ENCODE results near the gene GRM8.
"Not testable (repeated sequence)": the region's sequence is repeated elsewhere in the genome, so short reads cannot be mapped to it uniquely, and the experiment has no call there.

The GRM8 gene

DNA sequence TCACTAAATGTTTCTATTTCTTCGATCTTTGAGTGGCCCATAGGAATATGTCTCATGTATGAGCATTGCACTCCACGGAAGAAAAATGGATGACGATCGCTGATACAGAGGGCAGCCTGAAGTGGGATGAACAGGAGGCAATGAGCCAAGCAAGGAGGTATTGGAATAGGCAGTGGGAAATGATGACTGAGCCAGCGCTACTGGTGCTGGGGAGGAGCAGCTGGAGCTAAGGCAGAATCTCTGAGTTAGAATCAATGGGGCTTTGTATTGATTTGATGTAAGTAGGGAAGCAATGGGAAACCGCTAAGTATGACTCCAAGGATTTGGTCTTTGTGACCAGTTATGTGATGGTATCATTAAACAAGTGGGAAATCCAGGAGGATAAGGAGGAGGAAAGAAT lies 345.1 kb downstream of the GRM8 start:
- not testable (repeated sequence) for DNase-seq

DNA sequence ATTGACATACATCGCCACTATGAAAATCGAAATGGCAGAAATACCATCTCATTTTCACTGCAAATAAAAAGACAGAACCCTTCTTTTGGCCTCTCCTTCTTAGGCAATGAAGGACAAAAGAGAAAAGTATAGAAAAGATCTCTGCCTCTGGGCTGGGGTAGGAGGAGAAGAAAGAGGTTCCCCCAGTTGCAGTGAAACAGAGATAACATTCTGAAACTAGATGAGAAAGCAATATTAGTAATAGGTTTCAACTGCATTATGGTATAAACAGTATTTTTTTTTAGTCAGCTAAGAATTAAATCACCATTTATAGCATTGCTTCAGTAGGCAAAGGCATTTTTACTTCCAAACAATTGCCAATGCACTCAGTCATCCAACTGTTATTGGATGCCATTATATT lies 347.5 kb downstream of the GRM8 start:
- not testable (repeated sequence) for DNase-seq

GRCh38 chr7:126901041-126901765 lies 351.5 kb downstream of the GRM8 start:
- not testable (repeated sequence) for DNase-seq

- DNase-seq: not testable (repeated sequence)
Observed at GRCh38 chr7:126887980-126888379, 364.8 kb downstream of the GRM8 start.

DNA sequence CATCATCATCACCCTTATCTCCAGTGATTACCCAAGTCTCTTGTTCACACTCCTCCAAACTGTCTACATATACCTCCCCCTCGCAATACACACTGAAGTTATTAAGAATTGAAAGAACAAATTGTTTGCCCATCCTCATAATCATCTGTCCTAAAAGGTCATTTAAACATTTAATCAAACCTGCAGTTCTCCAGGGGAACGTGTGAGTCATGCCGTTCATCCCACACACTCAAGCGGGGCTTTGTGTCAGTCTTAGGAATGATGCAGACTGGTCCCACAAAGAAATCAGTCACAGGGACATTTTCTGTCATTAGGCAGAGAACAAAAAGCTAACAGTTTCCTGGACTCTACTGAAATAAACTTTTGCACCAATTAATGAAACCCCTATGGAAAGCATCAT lies 365.2 kb downstream of the GRM8 start:
- DNase-seq: not testable (repeated sequence)

GRCh38 chr7:126882730-126883129 lies 370.0 kb downstream of the GRM8 start:
- DNase-seq: not testable (repeated sequence)

GRCh38 chr7:126881908-126882307 lies 370.8 kb downstream of the GRM8 start:
- DNase-seq: not testable (repeated sequence)

- DNase-seq: no peak
Observed at GRCh38 chr7:126881315-126881714, 371.4 kb downstream of the GRM8 start.

GRCh38 chr7:126876536-126876935 lies 376.2 kb downstream of the GRM8 start:
- not testable (repeated sequence) for DNase-seq

DNA sequence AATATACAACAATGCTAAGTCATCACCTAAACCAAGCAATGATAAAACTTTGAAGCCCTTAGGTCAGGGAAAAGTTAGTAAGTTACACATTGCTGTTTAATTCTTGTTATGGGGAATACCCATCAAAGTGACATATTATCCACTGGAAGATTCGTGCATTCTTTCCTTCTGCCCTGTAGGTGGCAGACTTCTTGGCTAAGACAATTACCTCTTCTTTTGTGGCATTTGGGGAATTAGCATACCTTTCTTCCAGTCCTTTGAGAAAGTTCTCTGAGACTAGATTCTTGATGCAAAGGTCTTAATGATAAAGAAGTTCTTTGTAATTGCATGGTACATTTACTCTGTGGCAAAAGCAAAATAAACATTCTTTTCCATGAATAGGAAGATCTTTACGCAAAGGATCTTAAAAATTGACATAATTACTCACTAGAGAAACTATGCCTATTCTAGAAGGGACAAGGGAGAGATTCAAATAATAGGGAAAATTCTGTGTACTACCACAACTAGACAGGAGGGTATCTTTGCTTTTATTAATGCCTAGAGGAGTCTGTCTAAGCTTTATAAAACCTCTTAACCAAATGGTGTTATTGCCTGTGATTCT lies 395.9 kb downstream of the GRM8 start:
- DNase-seq: no peak

- DNase-seq: no peak
Observed at GRCh38 chr7:126845331-126845730, 407.4 kb downstream of the GRM8 start.

DNA sequence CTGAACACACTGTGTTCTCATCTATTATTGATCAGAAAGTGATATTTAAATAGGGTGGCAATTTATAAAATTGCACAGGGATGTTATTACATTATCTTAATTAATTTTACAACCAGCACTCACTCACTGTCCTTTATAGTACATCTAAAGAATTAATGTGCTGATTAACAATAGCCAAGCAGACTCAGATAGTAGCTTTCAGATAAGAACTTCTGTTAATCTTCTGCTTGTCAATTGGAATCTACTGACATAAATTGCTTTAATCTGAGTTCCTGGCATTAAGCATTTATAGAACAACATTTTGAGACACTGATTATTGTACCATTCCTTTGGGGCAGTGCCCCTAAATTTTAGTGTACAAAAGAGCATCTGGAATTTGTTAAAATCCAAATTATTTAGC lies 408.9 kb downstream of the GRM8 start:
- no peak for DNase-seq

GRCh38 chr7:126843336-126843735 lies 409.4 kb downstream of the GRM8 start:
- no peak for DNase-seq

DNA sequence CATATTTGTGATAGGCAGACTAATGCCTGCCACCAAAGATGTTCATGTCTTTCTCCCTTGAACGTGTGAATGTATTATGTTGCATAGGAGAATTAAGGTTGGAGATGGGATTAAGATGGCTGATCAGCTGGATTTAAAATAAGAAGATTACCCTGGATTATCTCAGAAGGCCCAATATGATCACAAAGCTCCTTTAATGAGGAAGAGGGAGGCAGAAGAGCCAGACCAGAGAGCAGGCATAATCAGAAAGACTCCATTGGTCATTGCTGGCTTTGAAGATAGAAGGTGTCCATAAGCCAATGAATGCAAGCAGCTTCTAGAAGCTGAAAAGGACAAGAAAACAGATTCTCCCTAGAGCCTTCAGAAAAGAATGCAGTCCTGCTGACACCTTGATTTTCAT lies 410.3 kb downstream of the GRM8 start:
- DNase-seq: no peak

DNA sequence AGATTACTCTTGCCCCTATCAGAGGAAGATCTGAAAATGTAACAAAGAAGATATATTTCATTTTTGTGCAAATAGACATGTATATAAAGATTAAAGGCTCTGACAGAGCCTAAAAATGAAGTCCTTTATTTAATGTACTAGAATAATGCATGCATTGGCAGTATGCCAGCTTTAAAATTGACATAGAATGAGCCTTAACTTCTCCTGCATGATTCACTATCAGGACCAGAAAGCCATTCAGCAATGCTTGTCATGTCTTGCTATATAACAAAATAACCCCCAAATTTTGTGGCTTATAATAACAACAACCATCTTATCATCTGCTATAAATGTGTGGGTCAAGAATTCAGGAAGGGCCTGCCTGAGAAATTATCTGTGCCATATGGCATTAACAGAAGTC lies 411.9 kb downstream of the GRM8 start:
- no peak for DNase-seq

- no peak for DNase-seq
Observed at GRCh38 chr7:126839624-126840023, 413.1 kb downstream of the GRM8 start.

DNA sequence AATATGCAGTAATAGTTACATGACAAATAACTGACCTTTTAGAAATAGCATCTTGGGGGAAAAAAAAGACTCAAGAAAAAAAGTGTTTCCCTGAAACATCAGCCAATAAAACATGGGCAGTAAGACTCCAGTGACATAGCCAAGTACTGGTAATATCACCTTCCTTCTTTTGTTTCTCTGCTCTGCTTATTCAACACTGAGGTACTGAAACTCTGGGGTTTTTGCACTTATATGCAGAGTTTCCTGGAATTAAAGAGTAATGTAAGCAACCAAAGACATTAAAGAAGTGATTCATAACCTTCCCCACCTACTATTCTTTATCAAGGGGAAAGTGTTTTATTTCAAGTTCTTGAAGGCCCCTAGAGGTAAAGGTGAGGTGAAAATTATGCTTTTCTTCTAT lies 414.5 kb downstream of the GRM8 start:
- no peak for DNase-seq

GRCh38 chr7:126831241-126831640 lies 421.5 kb downstream of the GRM8 start:
- not testable (repeated sequence) for DNase-seq

DNA sequence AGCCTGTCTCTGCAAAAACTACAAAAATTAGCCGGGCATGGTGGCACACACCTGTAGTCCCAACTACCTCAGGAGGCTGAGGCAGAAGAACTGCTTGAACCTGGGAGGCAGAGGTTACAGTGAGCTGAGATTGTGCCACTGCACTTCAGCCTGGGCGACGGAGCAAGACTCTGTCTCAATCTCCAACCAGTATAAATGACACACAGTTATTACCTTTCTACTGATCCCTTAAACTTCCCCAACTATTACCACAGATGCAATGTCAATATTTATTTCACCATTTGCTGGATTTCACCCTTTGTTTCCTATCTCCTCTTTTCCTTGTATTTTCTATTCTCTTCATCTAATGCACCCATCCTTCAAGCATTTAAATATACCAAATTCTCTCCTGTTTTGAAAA lies 431.8 kb downstream of the GRM8 start:
- DNase-seq: no peak

- no peak for DNase-seq
Observed at GRCh38 chr7:126819197-126819484, 433.6 kb downstream of the GRM8 start.

- DNase-seq: no peak
Observed at GRCh38 chr7:126818393-126819196, 434.1 kb downstream of the GRM8 start.

DNA sequence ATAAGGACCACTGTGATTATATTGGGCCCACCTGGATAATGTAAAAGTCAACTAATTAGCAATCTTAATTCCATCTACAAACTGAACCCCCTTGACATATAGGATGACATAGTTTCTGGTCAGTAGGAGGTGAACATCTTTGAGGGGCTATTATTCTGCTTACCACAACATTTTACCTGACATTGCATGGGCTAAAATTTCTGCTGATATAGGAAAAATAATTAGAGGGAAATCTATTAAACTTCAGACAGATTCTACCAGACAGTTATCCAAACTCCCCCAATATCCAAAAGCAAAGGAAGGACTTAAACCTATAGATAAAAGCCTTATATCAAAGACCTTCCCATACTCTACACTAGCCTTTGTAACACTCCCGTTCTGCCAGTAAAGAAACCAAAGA lies 443.6 kb downstream of the GRM8 start:
- no peak for DNase-seq

- DNase-seq: no peak
Observed at GRCh38 chr7:126806614-126807013, 446.1 kb downstream of the GRM8 start.

DNA sequence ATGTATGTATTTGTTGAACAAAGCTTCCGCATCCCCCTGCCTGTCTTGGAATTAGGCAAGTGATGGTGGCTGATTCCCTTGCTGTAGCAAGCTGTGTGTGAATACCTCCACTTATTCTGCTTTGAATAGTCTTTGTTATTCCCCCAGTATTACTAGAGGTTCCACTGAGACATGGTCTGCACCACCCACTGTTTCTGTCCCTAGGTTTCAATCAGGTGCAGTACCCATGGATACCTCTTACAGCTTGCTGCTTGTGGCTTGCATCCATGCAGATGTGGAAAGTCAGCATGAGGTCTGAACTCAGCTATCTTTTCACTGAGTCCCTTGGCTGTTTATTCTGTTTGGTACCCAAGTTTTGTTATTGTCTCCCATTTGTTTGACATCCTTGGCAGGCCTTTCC lies 447.4 kb downstream of the GRM8 start:
- no peak for DNase-seq

All from T-helper 9 cell (primary cell).